Hematopoietic multipotent progenitor cell treated with erythropoietin and hydrocortisone succinate and interleukin-3 and kit ligand, for 17 days (in vitro differentiated cells): Measurements from ENCODE around the gene SYT2.
"Not testable (repeated sequence)": the region's sequence is repeated elsewhere in the genome, so short reads cannot be mapped to it uniquely, and the experiment has no call there.

Source experiments
- DNase-seq: peaks from one replicate; pipeline ENCODE4 v3.0.0-alpha.2; 2015; ENCODE audit warnings: low spot score

SYT2 gene

DNA sequence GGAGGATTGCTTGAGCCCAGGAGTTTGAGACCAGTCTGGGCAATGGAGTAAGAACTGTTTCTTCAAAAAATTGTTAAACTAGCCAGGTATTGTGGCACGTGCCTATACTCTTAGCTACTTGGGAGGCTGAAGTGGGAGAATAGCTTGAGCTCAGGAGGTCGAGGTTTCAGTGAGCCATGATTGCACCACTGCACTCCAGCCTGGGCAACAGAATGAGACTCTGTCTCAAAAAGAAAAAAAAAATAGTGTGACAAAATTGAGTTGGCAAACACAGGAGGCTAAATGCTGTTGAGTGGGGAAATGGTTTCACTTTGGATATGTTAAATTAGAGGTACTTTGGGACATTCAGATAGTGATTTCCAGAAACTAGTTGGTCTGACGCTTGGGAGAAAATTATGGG lies 163.9 kb downstream of the SYT2 start:
- not testable (repeated sequence) for DNase-seq

DNA sequence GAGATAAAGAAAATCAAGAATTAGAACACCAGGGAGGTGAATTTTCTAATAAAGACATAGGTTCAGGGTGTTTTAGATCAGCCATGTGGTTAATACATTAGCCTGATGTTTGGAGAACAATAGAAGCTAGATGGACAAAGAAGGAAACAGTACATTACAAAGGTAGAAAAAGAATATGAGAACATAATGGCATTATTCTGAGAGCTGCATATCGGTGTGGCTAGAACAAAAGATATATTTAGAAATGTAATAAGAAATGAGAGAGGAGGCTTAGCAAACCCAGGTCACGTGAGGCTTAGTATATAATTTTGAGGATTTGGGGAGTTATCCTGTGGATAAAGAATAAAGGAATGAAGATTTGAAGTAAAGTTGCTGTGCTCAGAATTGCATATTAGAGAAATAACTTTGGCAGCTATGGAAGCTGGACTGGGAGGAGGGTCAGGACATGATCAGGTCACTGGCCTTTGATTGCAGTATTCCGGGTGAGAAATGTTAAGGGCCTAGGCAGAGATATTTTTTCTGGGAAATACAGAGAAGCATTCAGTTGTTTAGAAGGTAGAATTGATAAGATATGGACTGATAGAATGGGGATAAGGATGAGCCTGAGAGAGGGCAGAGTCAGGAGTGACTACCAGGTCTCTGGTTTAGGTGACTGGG lies 164.5 kb downstream of the SYT2 start:
- DNase-seq: not testable (repeated sequence)

DNA sequence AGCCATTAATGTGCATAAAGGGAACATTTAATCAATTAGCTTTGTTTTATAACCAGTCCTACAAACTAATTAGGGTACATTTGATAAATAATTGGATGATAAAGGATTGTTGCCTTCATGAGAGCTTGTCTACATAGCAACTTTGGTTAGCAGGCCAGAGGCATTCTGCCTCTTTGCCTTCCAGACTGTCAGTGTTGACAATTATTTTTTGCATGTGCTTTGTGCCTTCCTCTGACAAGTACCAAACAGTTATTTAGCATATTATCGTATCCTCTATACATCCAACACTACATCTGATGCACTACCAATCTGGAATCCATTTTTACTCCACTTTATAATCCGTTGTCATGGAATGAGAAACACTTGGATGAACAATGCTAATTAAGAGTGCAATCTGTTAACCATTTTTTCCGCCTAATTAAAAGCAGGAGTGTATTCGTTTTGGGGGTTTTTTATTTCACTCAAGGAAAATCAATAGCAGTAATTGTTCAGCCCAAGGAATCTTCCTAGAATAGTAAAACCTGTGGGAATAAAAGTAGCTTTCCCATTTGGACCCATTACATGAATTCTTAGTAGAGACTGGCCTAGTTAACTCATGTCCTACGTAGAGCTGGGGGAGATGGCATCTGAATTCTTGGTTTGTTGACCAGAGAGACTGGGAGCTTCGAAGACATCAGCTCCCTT lies 165.3 kb downstream of the SYT2 start:
- DNase-seq: not testable (repeated sequence)

GRCh38 chr1:202543537-202543936 lies 166.7 kb downstream of the SYT2 start:
- not testable (repeated sequence) for DNase-seq

GRCh38 chr1:202542415-202542814 lies 167.8 kb downstream of the SYT2 start:
- DNase-seq: not testable (repeated sequence)

DNA sequence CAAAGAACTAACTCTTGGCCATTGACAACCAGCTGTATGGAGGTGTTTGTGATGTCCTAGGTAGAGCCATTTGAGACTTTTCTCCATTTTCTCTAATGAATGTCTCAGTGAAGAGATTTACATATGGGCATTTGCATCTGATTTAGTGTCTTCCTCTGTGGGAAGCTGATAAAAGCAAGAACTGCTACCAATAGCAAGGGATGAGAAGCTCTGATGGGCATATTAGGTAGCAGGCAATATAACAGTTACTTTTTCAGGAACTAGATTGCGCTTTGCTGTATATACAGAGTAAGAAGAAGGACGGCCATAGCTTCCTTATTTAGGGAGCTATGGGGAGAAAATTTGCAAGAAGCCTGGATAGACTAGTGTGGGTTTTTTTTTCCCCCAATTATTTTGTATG lies 169.4 kb downstream of the SYT2 start:
- not testable (repeated sequence) for DNase-seq
